Loucy (cell line): ENCODE measurements around the gene TEX2.

Experiments
- H2AFZ ChIP-seq: fragments of 200-600 bp; sonication (generic); 2 replicates; pipeline ENCODE4 v1.6.0; 2016; ENCODE audit warnings: antibody characterized with exemption, mild to moderate bottlenecking, low read length, moderate library complexity
- H3F3A ChIP-seq: fragments of 200-600 bp; 2 replicates; pipeline ENCODE4 v1.6.0; 2016; ENCODE audit warnings: antibody characterized with exemption, low read depth, mild to moderate bottlenecking
- H3K27me3 ChIP-seq: fragments of 200-600 bp; sonication (generic); 2 replicates; pipeline ENCODE4 v1.6.1; 2014; ENCODE audit warnings: low read length, mild to moderate bottlenecking; ENCODE audit not compliant: insufficient read depth, poor library complexity, severe bottlenecking
- H3K36me3 ChIP-seq: fragments of 200-600 bp; sonication (generic); 2 replicates; pipeline ENCODE4 v1.6.1; 2016; ENCODE audit warnings: low read length; ENCODE audit not compliant: insufficient read depth
- H3K4me1 ChIP-seq: fragments of 200-600 bp; sonication (generic); 2 replicates; pipeline ENCODE4 v1.5.1; 2014; ENCODE audit warnings: low read length, mild to moderate bottlenecking; ENCODE audit not compliant: insufficient read depth, poor library complexity, severe bottlenecking
- H3K4me2 ChIP-seq: fragments of 200-600 bp; sonication (generic); 2 replicates; pipeline ENCODE4 v1.6.0; 2014; ENCODE audit warnings: antibody characterized with exemption, low read length, low read depth, mild to moderate bottlenecking; ENCODE audit not compliant: poor library complexity, severe bottlenecking
- H3K4me3 ChIP-seq: fragments of 200-600 bp; sonication (generic); 2 replicates; pipeline ENCODE4 v1.5.1; 2014; ENCODE audit warnings: low read length, mild to moderate bottlenecking, mixed read lengths; ENCODE audit not compliant: poor library complexity, severe bottlenecking
- H3K79me2 ChIP-seq: fragments of 200-600 bp; sonication (generic); 2 replicates; pipeline ENCODE4 v1.6.1; 2014; ENCODE audit warnings: low read length; ENCODE audit not compliant: insufficient read depth
- H3K9ac ChIP-seq: fragments of 200-600 bp; sonication (generic); 2 replicates; pipeline ENCODE4 v1.6.0; 2014; ENCODE audit warnings: mild to moderate bottlenecking, low read depth, low read length, moderate library complexity; ENCODE audit not compliant: poor library complexity, severe bottlenecking
- H3K9me2 ChIP-seq: fragments of 200-600 bp; sonication (generic); replicated peaks from 2 replicates; pipeline ENCODE4 v1.6.1; 2016; ENCODE audit warnings: low read depth, low read length, mixed read lengths
- H3K9me3 ChIP-seq: fragments of 200-600 bp; sonication (generic); 2 replicates; pipeline ENCODE4 v1.6.1; 2014; ENCODE audit warnings: mild to moderate bottlenecking, antibody characterized with exemption, low read length, low read depth; ENCODE audit not compliant: insufficient read depth
- H4K20me1 ChIP-seq: fragments of 200-600 bp; sonication (generic); 2 replicates; pipeline ENCODE4 v1.6.0; 2014; ENCODE audit warnings: antibody characterized with exemption, low read length, mild to moderate bottlenecking; ENCODE audit not compliant: insufficient read depth, poor library complexity, severe bottlenecking
- EZH2phosphoT487 ChIP-seq: fragments of 200-600 bp; IDR thresholded peaks from 2 replicates; pipeline ENCODE4 v1.6.1; 2018; ENCODE audit warnings: antibody characterized with exemption, mild to moderate bottlenecking, moderate library complexity, borderline replicate concordance
- TF ChIP-seq, protein P1 (sequence below): fragments of 200-600 bp; sonication (generic); conservative IDR thresholded peaks from 2 replicates; pipeline ENCODE4 v1.5.1; 2014; ENCODE audit warnings: mild to moderate bottlenecking, antibody characterized with exemption, low read length

The TEX2 gene

DNA sequence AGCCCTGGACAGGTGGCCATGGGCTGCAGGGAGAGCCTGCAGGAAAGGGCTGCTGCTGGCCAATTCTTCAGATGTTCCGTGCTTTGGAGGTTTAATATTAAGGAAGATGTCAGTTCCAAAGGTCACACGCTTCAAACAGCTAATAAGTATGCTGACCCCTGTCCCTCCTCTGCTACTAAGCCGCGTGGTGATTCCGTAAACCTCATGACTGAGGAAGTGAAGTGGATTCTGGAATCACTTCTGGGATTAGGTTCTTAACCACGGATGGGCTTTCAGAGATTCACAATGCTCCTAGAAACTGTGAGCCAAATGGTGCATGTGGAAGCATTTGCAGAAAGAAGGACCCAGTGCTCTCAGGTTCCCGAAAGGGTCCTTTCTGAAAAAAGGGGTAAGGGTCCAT is 104.7 kb downstream of the TEX2 start:
- H3K9me3 ChIP-seq = no peaks in the 10 kb centered on the region
- H3K79me2 ChIP-seq = no peaks in the 10 kb centered on the region
- H3K4me2 ChIP-seq = no peak overlapping the region
- H3K36me3 ChIP-seq = peaks cover 9% of the 10 kb centered on the region; the same call in 1 of the 2 replicates
- TF ChIP-seq, protein P1, sequence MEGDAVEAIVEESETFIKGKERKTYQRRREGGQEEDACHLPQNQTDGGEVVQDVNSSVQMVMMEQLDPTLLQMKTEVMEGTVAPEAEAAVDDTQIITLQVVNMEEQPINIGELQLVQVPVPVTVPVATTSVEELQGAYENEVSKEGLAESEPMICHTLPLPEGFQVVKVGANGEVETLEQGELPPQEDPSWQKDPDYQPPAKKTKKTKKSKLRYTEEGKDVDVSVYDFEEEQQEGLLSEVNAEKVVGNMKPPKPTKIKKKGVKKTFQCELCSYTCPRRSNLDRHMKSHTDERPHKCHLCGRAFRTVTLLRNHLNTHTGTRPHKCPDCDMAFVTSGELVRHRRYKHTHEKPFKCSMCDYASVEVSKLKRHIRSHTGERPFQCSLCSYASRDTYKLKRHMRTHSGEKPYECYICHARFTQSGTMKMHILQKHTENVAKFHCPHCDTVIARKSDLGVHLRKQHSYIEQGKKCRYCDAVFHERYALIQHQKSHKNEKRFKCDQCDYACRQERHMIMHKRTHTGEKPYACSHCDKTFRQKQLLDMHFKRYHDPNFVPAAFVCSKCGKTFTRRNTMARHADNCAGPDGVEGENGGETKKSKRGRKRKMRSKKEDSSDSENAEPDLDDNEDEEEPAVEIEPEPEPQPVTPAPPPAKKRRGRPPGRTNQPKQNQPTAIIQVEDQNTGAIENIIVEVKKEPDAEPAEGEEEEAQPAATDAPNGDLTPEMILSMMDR = no peak
- no peak for TF ChIP-seq EZH2phosphoT487
- no peaks in the 10 kb centered on the region for H3K27me3 ChIP-seq
- no peak overlapping the region for H3K4me3 ChIP-seq
- no peaks in the 10 kb centered on the region for H3F3A ChIP-seq
- no peaks in the 10 kb centered on the region for H3K9me2 ChIP-seq
- H3K4me1 ChIP-seq = no peaks in the 10 kb centered on the region
- H3K9ac ChIP-seq = no peak overlapping the region
- no peaks in the 10 kb centered on the region for H4K20me1 ChIP-seq
- H2AFZ ChIP-seq = no peak overlapping the region

- Histone ChIP-seq H3K79me2 (no peaks in the 10 kb centered on the region), H2AFZ (no peak overlapping the region), H4K20me1 (no peaks in the 10 kb centered on the region), H3F3A (no peaks in the 10 kb centered on the region), H3K36me3 (peaks cover 13% of the 10 kb centered on the region; the same call in 1 of the 2 replicates), H3K9me2 (no peaks in the 10 kb centered on the region), H3K4me3 (no peak overlapping the region), H3K4me2 (no peak overlapping the region), H3K9me3 (no peaks in the 10 kb centered on the region), H3K27me3 (no peaks in the 10 kb centered on the region), H3K4me1 (no peaks in the 10 kb centered on the region), H3K9ac (no peak overlapping the region)
- TF ChIP-seq EZH2phosphoT487 = no peak
- TF ChIP-seq, protein P1 = no peak
Measured at GRCh38 chr17:64157669-64158180, 105.3 kb downstream of the TEX2 start.

DNA sequence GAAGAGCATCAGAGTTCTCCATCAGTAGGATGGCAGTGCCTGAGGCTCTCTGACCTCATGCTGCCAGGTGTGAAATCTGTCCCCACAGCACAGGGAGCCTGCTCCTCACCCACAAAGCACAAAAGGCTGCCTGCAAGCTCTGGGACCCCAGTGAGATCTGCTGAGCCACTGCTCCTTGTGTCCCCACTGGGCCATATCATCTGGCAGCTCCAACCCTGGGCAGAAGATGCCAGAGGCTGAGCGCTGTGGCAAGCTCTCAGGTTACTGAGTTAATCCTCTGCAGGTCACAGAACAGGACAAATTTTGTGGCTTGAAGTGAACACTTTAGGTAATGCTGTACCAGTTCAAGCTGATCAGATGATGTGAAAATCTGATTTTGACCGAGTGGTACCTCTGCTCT is 106.4 kb downstream of the TEX2 start:
- no peak overlapping the region for H2AFZ ChIP-seq
- H3K27me3 ChIP-seq = no peaks in the 10 kb centered on the region
- H3F3A ChIP-seq = no peaks in the 10 kb centered on the region
- no peaks in the 10 kb centered on the region for H3K4me1 ChIP-seq
- no peaks in the 10 kb centered on the region for H4K20me1 ChIP-seq
- H3K4me3 ChIP-seq = no peak overlapping the region
- no peaks in the 10 kb centered on the region for H3K9me3 ChIP-seq
- H3K36me3 ChIP-seq = peaks cover 20% of the 10 kb centered on the region; the same call in 1 of the 2 replicates
- H3K4me2 ChIP-seq = no peak overlapping the region
- H3K9me2 ChIP-seq = no peaks in the 10 kb centered on the region
- H3K79me2 ChIP-seq = no peaks in the 10 kb centered on the region
- H3K9ac ChIP-seq = no peak overlapping the region
- no peak for TF ChIP-seq EZH2phosphoT487
- TF ChIP-seq, protein P1 = no peak
